Left renal cortex interstitium (tissue), 4 donors: ENCODE results near the gene RITA1. TPM values are rescaled to one million over a fixed set of nuclear protein-coding genes. Genes with fewer than 3 reads are reported as not detected.
A peak's percentile ranks its signal among the peaks of the same experiment; 100 is the strongest.

Experiments used
- DNase-seq, 4 donors: peaks; one replicate each; pipeline ENCODE4 v3.0.0-alpha.2; 2013; ENCODE audit warnings: low read depth in 4 of 4, low spot score in 2 of 4, missing footprints in 1 of 4
- polyA plus RNA-seq, 4 donors: library from polyadenylated mRNA; unstranded; fragments of 120-200 nt; gene quantifications; one replicate each; pipeline ENCODE4 v1.2.1, GENCODE V29; 2013; ENCODE audit not compliant: insufficient read length in 4 of 4

Gene RITA1
- polyA plus RNA-seq, 4 donors, result 14.7 to 20.1 (median 17.9) TPM

DNA sequence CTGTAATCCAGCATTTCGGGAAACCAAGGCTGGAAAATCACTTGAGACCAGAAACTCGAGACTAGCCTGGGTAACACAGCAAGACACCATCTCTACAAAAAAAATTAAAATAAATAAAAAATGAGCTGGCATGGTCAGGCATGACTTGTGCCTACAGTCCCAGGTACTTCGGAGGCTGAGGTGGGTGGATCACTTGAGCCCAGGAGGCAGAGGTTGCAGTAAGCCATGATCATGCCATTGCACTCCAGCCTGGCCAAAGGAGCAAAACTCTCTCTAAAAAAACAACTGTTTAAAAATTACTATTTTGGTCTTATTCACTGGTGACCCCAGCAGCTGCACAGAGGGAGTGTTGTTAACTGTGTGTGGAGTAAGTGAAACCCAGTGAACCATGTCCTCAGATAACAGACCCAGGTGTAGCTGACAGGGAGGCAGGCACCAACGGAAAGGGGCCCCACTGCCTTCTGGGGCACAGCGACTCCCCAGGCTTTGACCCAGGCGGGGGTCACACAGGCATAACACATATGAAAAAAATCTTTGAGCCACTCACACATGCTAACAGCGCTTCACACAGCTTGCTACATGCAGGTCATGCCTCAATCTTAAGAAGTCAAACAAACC, 12.3 kb upstream of the RITA1 start:
- no peak for DNase-seq

GRCh38 chr12:113174461-113175384, 10.8 kb upstream of the RITA1 start:
- DNase-seq, result no peak

- no peak for DNase-seq
Observed at GRCh38 chr12:113179023-113179422, 6.5 kb upstream of the RITA1 start.

DNA sequence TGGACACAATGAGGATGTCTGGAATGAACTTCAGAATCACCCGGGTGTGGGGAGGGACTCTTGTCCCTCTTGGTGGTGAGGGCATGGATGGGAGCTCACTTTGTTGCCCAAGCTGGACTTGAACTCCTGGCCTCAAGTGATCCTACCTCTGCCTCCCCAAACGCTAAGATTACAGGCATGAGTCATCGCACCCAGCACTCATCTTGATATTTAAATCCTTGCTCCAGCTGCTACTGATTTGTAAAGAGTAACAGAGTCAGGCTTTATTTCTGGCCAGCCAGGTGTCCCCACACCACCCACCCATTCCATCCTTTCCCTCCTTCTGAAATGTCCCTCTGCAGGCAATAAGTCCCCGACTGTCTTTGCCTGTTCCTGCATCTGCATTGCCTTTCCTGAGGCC, 5.2 kb upstream of the RITA1 start:
- DNase-seq, result no peak

GRCh38 chr12:113181975-113182374, 3.5 kb upstream of the RITA1 start:
- DNase-seq, result no peak

GRCh38 chr12:113183030-113183589, 2.4 kb upstream of the RITA1 start:
- no peak for DNase-seq

- no peak for DNase-seq
Observed at GRCh38 chr12:113184098-113184899, 1.2 kb upstream of the RITA1 start.

DNA sequence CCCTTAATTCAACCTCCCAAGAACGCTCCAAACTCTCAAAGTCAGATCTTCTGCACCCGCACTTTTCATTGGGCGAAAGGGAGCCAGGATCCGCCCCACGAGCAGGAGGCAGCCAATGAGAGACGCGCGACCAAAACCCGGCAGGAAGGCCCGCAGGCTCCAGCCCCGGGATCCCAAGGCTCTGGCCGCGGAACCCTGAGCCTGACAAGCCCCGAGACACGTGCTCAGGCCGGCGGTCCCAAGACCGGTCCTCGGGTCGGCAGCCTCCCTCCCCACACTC, 681 bp upstream of the RITA1 start:
- peak; percentile 78 to 89 (median 84) for DNase-seq

- DNase-seq, result no peak
Observed at GRCh38 chr12:113186033-113186365, 478 bp downstream of the RITA1 start.

DNA sequence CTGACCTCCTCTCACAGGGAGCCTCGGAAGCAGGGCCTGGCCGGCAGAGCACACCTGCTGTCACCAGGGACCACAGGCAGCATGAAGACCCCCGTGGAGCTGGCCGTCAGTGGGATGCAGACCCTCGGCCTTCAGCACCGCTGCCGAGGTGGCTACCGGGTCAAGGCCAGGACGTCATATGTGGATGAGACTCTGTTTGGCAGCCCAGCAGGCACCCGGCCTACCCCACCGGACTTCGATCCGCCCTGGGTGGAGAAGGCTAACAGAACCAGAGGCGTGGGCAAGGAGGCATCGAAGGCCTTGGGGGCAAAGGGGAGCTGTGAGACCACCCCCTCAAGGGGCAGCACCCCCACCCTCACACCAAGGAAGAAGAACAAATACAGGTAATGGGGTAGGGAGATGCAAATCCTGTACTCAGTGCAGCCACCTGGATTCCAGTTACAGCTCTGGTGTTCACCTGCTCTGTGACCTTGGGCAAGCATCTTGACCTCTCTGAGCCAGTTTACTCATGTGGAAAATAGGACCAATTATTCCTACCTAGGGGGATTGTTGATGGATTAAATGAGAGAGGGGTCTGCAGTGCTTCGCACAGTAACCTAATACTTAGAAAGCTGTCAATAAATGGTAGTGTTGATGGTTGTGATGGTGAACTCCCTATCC, 1.3 kb downstream of the RITA1 start:
- DNase-seq, result no peak

DNA sequence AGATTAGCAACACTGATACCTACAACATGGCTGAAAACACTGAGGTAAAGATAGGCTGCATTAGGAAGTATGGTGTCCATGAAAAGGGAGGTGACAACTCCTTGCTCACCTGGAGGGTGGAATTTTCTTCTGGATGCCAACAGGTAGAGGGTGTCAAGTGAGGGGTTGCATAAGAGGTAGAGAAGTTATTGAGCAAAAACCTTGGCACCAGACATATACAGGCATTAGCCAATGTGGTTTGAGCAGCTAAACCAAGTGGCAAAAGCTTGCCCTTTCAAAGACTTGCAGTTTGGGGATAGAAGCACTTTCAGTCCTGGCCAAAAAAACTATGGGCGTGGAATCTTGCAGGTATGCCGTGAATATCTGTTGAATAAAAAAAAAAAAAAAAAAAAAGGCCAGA, 3.8 kb downstream of the RITA1 start:
- DNase-seq, result no peak

- DNase-seq, result no peak
Observed at GRCh38 chr12:113190761-113191160, 5.2 kb downstream of the RITA1 start.

DNA sequence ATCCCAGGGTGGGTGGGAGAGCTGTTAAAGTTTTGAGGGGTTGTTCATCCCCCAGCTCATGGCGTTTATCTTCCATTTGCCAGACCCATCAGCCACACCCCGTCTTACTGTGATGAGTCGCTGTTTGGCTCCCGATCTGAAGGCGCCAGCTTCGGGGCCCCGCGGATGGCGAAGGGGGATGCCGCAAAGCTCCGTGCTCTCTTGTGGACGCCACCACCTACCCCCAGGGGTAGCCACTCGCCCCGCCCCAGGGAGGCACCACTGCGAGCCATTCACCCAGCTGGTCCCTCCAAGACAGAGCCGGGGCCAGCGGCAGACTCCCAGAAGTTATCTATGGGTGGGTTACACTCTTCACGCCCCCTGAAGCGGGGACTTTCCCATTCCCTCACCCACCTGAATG, 5.7 kb downstream of the RITA1 start:
- no peak for DNase-seq

DNA sequence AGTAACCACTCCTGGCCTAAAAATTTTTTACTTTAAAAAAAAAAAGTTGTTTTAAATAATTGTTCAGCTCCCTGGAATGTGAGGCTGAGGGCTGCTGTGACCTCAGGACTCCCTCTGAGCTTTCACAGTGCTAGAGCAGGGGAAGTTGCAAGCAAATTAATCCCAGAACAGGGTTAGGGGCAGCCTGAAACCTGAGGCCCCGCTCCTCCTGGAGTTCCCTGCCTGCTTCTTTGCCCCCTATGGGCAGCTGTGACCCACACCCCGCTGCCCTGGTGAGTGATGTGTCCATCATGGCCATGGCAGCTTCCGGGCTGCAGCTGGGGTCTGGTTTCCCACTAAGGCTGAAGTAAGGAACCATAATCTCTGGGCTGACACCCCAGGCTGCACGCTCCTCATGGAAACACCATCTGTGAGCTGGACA, 9.5 kb downstream of the RITA1 start:
- DNase-seq, result no peak

GRCh38 chr12:113195598-113195997, 10.1 kb downstream of the RITA1 start:
- no peak for DNase-seq

GRCh38 chr12:113196582-113196981, 11.1 kb downstream of the RITA1 start:
- DNase-seq, result no peak

DNA sequence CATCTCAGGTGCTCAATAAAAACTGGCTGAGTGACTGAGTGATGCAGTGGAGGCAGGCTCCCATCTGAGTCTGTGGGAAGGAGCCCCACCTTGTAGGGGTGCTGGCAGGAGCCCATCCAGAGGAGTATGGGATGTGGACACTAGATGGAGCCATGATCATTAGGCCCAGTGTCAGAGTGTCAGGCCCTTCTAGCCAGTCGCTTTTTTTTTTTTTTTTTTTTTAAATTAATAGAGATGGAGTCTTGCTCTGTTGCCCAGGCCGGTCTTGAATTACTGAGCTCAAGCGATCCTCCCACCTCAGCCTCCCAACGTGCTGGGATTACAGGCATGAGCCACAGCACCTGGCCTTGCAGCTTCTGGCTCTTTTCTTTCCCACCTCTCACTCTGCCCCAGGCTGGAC, 11.5 kb downstream of the RITA1 start:
- DNase-seq, result peak in 1 of 4 donors; percentile 66

- DNase-seq, result no peak
Observed at GRCh38 chr12:113197518-113198077, 12.1 kb downstream of the RITA1 start.

- no peak for DNase-seq
Observed at GRCh38 chr12:113198296-113198695, 12.8 kb downstream of the RITA1 start.

- DNase-seq, result no peak
Observed at GRCh38 chr12:113200021-113200797, 14.7 kb downstream of the RITA1 start.
